ENCODE results near the gene REC114.

DNA sequence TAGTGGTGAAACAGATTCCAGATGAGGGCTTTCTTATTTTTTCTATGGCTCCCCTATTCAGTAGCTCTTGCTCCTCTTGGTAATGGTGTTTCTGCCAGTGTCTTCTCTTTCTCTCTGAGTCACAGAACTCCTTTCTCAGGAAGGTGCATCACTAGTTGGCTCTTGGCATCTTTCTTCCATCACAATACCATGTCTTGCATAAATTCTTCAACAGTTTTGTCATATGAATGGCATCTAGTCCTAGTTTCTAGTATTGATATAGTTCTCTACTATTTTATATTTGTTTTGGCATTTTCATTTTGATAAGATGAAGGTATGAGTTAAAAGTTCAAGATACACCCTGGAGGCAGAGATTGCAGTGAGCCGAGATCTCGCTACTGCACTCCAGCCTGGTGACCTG lies 51.0 kb downstream of the REC114 start:
- TF ChIP-seq, protein P1, sequence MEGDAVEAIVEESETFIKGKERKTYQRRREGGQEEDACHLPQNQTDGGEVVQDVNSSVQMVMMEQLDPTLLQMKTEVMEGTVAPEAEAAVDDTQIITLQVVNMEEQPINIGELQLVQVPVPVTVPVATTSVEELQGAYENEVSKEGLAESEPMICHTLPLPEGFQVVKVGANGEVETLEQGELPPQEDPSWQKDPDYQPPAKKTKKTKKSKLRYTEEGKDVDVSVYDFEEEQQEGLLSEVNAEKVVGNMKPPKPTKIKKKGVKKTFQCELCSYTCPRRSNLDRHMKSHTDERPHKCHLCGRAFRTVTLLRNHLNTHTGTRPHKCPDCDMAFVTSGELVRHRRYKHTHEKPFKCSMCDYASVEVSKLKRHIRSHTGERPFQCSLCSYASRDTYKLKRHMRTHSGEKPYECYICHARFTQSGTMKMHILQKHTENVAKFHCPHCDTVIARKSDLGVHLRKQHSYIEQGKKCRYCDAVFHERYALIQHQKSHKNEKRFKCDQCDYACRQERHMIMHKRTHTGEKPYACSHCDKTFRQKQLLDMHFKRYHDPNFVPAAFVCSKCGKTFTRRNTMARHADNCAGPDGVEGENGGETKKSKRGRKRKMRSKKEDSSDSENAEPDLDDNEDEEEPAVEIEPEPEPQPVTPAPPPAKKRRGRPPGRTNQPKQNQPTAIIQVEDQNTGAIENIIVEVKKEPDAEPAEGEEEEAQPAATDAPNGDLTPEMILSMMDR (IDR thresholded peaks at IDR 0.05; ENCODE audit: poor library complexity), result no peak
- no peak for TF ChIP-seq EZH2 (IDR thresholded peaks at IDR 0.05; ENCODE audit: borderline replicate concordance)
